ENCODE data around the gene CFAP46.

The CFAP46 gene

DNA sequence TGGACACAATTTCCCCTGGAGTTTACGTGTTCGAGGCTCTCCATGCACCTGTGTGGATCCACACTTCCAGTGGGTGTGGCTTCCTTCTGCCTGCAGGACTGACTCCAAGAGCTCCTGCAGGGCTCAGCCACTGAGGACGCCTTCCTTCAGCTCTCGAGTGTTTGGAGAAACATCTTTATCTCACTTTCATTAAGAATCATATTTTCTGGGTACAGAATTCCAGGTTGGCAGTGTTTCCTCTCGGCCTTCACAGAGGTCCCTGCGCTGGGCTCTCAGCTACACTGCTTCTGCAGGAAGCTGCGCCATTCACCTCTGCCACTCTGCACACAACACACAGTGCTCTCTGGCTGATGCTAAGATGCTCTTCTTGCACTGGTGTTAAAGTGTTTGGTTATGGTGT is 86.5 kb downstream of the CFAP46 start:
- no peak for TF ChIP-seq SUZ12 (IDR thresholded peaks at IDR 0.05; ENCODE audit: extremely low read depth, insufficient read depth, insufficient read length)
- no peak for TF ChIP-seq YY1 (IDR thresholded peaks at IDR 0.05; ENCODE audit: insufficient read depth, insufficient read length)
- no peak for TF ChIP-seq ZNF274 (IDR thresholded peaks at IDR 0.05; ENCODE audit: low read depth, low read length)
- no peak for DNase-seq (ENCODE audit: low read depth, low spot score)
- Histone ChIP-seq H3K9ac (ENCODE audit: insufficient read length, low read depth) (no peak overlapping the region), H3K36me3 (ENCODE audit: insufficient read depth, insufficient read length, low read length) (no peaks in the 10 kb centered on the region), H3K4me3 (ENCODE audit: insufficient read length, low read depth) (no peak overlapping the region), H3K27me3 (ENCODE audit: insufficient read depth, insufficient read length) (peaks cover 9% of the 10 kb centered on the region), H3K9me3 (ENCODE audit: insufficient read depth, low read length) (peaks cover 7% of the 10 kb centered on the region; the same call in 1 of the 2 replicates), H3K4me1 (ENCODE audit: insufficient read depth, insufficient read length) (peaks cover under 1% of the 10 kb centered on the region)

DNA sequence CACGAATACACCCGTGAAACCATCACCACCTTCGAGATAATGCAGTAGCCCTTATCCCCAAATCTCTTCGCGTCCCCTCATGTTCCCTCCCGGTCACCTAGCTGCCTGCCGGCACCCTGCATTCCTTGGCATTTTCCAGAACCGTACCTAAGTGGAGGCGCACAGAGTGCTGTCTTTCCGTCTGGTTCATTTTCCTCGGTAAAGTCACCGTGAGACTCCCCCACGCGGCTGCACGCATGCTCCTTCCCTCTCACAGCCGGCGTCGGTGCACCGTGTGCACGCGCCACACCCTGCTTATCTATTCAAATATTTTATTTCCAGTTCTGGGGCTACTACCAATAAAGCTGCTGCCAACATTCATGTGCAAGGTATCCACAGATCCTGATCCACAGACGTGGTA is 90.9 kb downstream of the CFAP46 start:
- TF ChIP-seq ZNF274 (IDR thresholded peaks at IDR 0.05; ENCODE audit: low read depth, low read length): no peak
- no peak for TF ChIP-seq SUZ12 (IDR thresholded peaks at IDR 0.05; ENCODE audit: extremely low read depth, insufficient read depth, insufficient read length)
- no peak for TF ChIP-seq YY1 (IDR thresholded peaks at IDR 0.05; ENCODE audit: insufficient read depth, insufficient read length)
- H3K4me3 ChIP-seq (ENCODE audit: insufficient read length, low read depth): no peak overlapping the region
- H3K9me3 ChIP-seq (ENCODE audit: insufficient read depth, low read length): peaks cover 7% of the 10 kb centered on the region; the same call in 1 of the 2 replicates
- H3K4me1 ChIP-seq (ENCODE audit: insufficient read depth, insufficient read length): no peaks in the 10 kb centered on the region
- no peaks in the 10 kb centered on the region for H3K36me3 ChIP-seq (ENCODE audit: insufficient read depth, insufficient read length, low read length)
- no peaks in the 10 kb centered on the region for H3K27me3 ChIP-seq (ENCODE audit: insufficient read depth, insufficient read length)
- H3K9ac ChIP-seq (ENCODE audit: insufficient read length, low read depth): no peak overlapping the region
- no peak for DNase-seq (ENCODE audit: low read depth, low spot score)

DNA sequence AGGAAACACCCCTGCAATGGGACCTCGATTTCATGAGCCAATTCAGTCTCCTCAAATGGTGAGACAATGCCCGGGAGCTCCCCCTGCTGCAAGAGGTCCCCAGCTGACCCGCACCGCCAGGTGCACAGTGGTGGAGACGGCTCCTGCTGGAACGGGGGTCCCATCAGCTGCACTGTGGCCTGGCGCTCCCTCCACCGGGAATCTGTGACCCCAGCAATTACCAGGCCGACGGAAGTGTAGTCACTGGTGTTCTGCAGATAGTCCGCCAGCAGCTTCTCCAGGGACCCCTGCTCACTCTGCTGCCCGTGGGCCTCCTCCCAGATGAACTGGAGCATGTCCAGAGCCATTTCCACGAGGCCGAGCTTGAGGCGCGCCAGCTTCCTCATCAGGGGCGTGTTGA is 91.5 kb downstream of the CFAP46 start:
- H3K4me1 ChIP-seq (ENCODE audit: insufficient read depth, insufficient read length): no peaks in the 10 kb centered on the region
- H3K4me3 ChIP-seq (ENCODE audit: insufficient read length, low read depth): no peak overlapping the region
- no peak overlapping the region for H3K9ac ChIP-seq (ENCODE audit: insufficient read length, low read depth)
- no peak for TF ChIP-seq SUZ12 (IDR thresholded peaks at IDR 0.05; ENCODE audit: extremely low read depth, insufficient read depth, insufficient read length)
- TF ChIP-seq ZNF274 (IDR thresholded peaks at IDR 0.05; ENCODE audit: low read depth, low read length): no peak
- TF ChIP-seq YY1 (IDR thresholded peaks at IDR 0.05; ENCODE audit: insufficient read depth, insufficient read length): no peak
- H3K36me3 ChIP-seq (ENCODE audit: insufficient read depth, insufficient read length, low read length): no peaks in the 10 kb centered on the region
- peaks cover 7% of the 10 kb centered on the region; the same call in 1 of the 2 replicates for H3K9me3 ChIP-seq (ENCODE audit: insufficient read depth, low read length)
- no peaks in the 10 kb centered on the region for H3K27me3 ChIP-seq (ENCODE audit: insufficient read depth, insufficient read length)
- DNase-seq (ENCODE audit: low read depth, low spot score): no peak

- Histone ChIP-seq H3K4me3 (ENCODE audit: insufficient read length, low read depth) (no peak overlapping the region), H3K9ac (ENCODE audit: insufficient read length, low read depth) (no peak overlapping the region), H3K9me3 (ENCODE audit: insufficient read depth, low read length) (peaks cover 7% of the 10 kb centered on the region; the same call in 1 of the 2 replicates), H3K36me3 (ENCODE audit: insufficient read depth, insufficient read length, low read length) (no peaks in the 10 kb centered on the region), H3K27me3 (ENCODE audit: insufficient read depth, insufficient read length) (no peaks in the 10 kb centered on the region), H3K4me1 (ENCODE audit: insufficient read depth, insufficient read length) (no peaks in the 10 kb centered on the region)
- TF ChIP-seq SUZ12 (IDR thresholded peaks at IDR 0.05; ENCODE audit: extremely low read depth, insufficient read depth, insufficient read length) (no peak), YY1 (IDR thresholded peaks at IDR 0.05; ENCODE audit: insufficient read depth, insufficient read length) (no peak), ZNF274 (IDR thresholded peaks at IDR 0.05; ENCODE audit: low read depth, low read length) (no peak)
- DNase-seq (ENCODE audit: low read depth, low spot score): no peak
Measured at GRCh38 chr10:132850246-132850645, 92.1 kb downstream of the CFAP46 start.

DNA sequence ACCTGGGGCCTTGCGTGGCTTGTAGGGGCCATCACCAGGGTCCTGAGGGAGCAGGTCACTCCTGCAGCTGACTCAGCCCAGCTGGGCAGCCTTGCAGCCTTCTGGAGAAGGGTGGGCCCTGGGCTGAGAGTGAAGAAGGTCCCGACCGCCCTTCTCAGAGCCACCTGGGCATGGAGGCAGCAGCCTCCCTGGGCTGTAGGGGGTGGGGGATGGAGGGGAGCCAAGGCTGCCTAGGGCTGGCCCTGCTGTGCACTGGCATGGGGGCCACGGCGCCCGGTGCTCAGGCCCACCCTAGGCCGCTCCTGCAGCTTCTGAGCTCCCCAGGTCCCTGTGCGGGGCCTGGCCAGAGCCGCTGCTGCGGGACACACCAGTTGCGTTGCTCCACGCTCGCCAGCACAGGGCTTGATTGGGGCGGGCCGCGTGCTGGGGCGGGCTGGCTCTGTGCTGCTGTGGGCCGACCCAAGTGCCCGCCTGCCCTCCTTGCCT is 92.8 kb downstream of the CFAP46 start:
- no peaks in the 10 kb centered on the region for H3K27me3 ChIP-seq (ENCODE audit: insufficient read depth, insufficient read length)

DNA sequence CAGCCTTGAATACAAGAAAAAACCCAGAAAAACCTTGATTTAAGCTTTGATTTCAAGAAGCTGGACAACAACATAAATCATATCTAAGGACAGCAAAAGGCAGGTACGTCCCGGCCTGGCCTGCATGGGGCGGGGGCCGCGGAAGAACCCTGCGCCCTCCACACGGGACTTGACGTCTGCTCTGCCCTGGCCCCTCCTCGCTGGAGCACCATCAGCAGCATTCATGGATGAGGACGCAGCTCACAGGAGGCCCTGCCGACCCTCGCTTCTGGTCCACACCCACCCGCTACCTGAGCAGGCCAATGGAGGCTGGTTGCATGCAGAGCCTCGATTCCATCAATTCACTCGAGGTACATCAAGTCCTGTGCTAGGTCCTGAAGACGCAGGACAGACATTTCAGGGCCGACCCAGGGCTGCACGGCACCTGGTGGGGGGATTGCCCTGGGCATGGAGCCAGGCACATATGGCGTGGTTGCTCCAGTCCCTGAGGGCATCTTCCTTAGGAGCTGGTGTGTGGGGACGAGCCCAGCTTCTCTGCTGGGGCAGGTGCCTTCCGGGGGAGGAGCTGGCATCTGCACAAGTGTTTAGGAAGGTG is 93.3 kb downstream of the CFAP46 start:
- Histone ChIP-seq H3K27me3 (ENCODE audit: insufficient read depth, insufficient read length) (no peaks in the 10 kb centered on the region), H3K4me1 (ENCODE audit: insufficient read depth, insufficient read length) (no peaks in the 10 kb centered on the region)

More for the DNA sequence above, 92.8 kb downstream of the CFAP46 start:
- H3K9ac ChIP-seq (ENCODE audit: insufficient read length, low read depth): no peak overlapping the region
- H3K9me3 ChIP-seq (ENCODE audit: insufficient read depth, low read length): peaks cover 7% of the 10 kb centered on the region; the same call in 1 of the 2 replicates
- no peak overlapping the region for H3K4me3 ChIP-seq (ENCODE audit: insufficient read length, low read depth)
- no peaks in the 10 kb centered on the region for H3K4me1 ChIP-seq (ENCODE audit: insufficient read depth, insufficient read length)
- TF ChIP-seq YY1 (IDR thresholded peaks at IDR 0.05; ENCODE audit: insufficient read depth, insufficient read length) (no peak), SUZ12 (IDR thresholded peaks at IDR 0.05; ENCODE audit: extremely low read depth, insufficient read depth, insufficient read length) (no peak), ZNF274 (IDR thresholded peaks at IDR 0.05; ENCODE audit: low read depth, low read length) (no peak)
- H3K36me3 ChIP-seq (ENCODE audit: insufficient read depth, insufficient read length, low read length): no peaks in the 10 kb centered on the region
- DNase-seq (ENCODE audit: low read depth, low spot score): no peak

DNA sequence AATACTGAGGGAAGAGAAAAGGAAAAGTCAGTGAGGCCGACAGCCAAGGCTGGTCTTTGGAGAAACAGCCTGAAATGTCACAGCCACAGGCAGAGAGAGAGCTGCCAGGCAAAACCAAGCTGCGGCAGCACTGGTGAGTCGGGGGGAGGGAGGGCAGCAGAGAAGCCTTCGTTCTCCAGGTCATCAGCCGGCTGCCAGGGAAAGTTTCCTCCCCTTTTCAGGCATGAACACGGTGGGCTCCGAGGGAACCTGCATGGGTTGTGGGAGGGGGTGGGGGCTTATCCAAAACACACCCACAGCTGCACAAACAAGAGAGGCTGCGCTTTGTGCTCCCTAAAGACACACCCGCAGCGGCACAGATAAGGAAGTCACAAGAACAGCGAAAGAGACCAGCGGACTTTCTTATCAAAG is 94.1 kb downstream of the CFAP46 start:
- TF ChIP-seq SUZ12 (IDR thresholded peaks at IDR 0.05; ENCODE audit: extremely low read depth, insufficient read depth, insufficient read length) (no peak), ZNF274 (IDR thresholded peaks at IDR 0.05; ENCODE audit: low read depth, low read length) (no peak), YY1 (IDR thresholded peaks at IDR 0.05; ENCODE audit: insufficient read depth, insufficient read length) (no peak)
- DNase-seq (ENCODE audit: low read depth, low spot score): no peak

More for the DNA sequence above, 93.3 kb downstream of the CFAP46 start:
- H3K9ac ChIP-seq (ENCODE audit: insufficient read length, low read depth): no peak overlapping the region
- peaks cover 7% of the 10 kb centered on the region; the same call in 1 of the 2 replicates for H3K9me3 ChIP-seq (ENCODE audit: insufficient read depth, low read length)
- no peak for DNase-seq (ENCODE audit: low read depth, low spot score)
- no peak overlapping the region for H3K4me3 ChIP-seq (ENCODE audit: insufficient read length, low read depth)
- TF ChIP-seq SUZ12 (IDR thresholded peaks at IDR 0.05; ENCODE audit: extremely low read depth, insufficient read depth, insufficient read length) (no peak), ZNF274 (IDR thresholded peaks at IDR 0.05; ENCODE audit: low read depth, low read length) (no peak), YY1 (IDR thresholded peaks at IDR 0.05; ENCODE audit: insufficient read depth, insufficient read length) (no peak)
- H3K36me3 ChIP-seq (ENCODE audit: insufficient read depth, insufficient read length, low read length): no peaks in the 10 kb centered on the region

More for the DNA sequence above, 94.1 kb downstream of the CFAP46 start:
- Histone ChIP-seq H3K9me3 (ENCODE audit: insufficient read depth, low read length) (peaks cover 7% of the 10 kb centered on the region; the same call in 1 of the 2 replicates), H3K36me3 (ENCODE audit: insufficient read depth, insufficient read length, low read length) (no peaks in the 10 kb centered on the region), H3K9ac (ENCODE audit: insufficient read length, low read depth) (no peak overlapping the region), H3K4me1 (ENCODE audit: insufficient read depth, insufficient read length) (no peaks in the 10 kb centered on the region), H3K27me3 (ENCODE audit: insufficient read depth, insufficient read length) (no peaks in the 10 kb centered on the region), H3K4me3 (ENCODE audit: insufficient read length, low read depth) (no peak overlapping the region)
